Right atrium auricular region (tissue), 2 donors: Measurements from ENCODE around the gene CINP. TPM values are rescaled to one million over a fixed set of nuclear protein-coding genes. Genes with fewer than 3 reads are reported as not detected.

Experiments used
- DNase-seq: peaks from one replicate; pipeline ENCODE4 v3.0.0-alpha.2; 2019; ENCODE audit warnings: low spot score
- H3K27ac ChIP-seq, 2 donors: fragments of 200-600 bp; sonication (generic); 1 replicate in 1 of 2; 2 replicates in 1 of 2; pipeline ENCODE4 v1.5.1; 2016 to 2019
- H3K27me3 ChIP-seq, 2 donors: fragments of 200-600 bp; sonication (generic); one replicate each; pipeline versions ENCODE4 v1.5.1 to v1.6.0; 2017 to 2019
- H3K36me3 ChIP-seq: fragments of 200-600 bp; sonication (generic); one replicate; pipeline ENCODE4 v1.5.1; 2016
- H3K4me1 ChIP-seq, 2 donors: fragments of 200-600 bp; sonication (generic); one replicate each; pipeline versions ENCODE4 v1.5.1 to v1.6.0; 2017 to 2019
- H3K4me3 ChIP-seq, 2 donors: fragments of 200-600 bp; sonication (generic); 1 replicate in 1 of 2; 2 replicates in 1 of 2; pipeline ENCODE4 v1.5.1; 2017 to 2019; ENCODE audit warnings: mild to moderate bottlenecking in 1 of 2, moderate library complexity in 1 of 2
- H3K9me3 ChIP-seq, 2 donors: fragments of 200-600 bp; sonication (generic); one replicate each; pipeline ENCODE4 v1.5.1; 2019
- CTCF ChIP-seq, 2 donors: fragments of 200-600 bp; sonication (generic); IDR thresholded peaks; one replicate each; pipeline ENCODE4 v1.5.1; 2019; ENCODE audit warnings: antibody characterized with exemption in 2 of 2
- total RNA-seq, 2 donors: library from RNA; depleted of rRNA; stranded (reverse); fragments of >200 nt; gene quantifications; one replicate each; pipeline ENCODE4 v1.1.0, GENCODE V29; 2016

CINP gene
- total RNA-seq, 2 donors from 2014 or later = 25.0 to 31.3 TPM

GRCh38 chr14:102370305-102370809, 7.7 kb upstream of the CINP start:
- Histone ChIP-seq H3K4me1 (peaks cover 0 to 19% of the 10 kb centered on the region in 2 donors), H3K9me3 (no peaks in the 10 kb centered on the region), H3K27ac (peak overlapping the region; percentile 60 to 85), H3K4me3 (no peak overlapping the region), H3K36me3 (no peaks in the 10 kb centered on the region), H3K27me3 (no peaks in the 10 kb centered on the region)
- no peak for TF ChIP-seq CTCF (IDR thresholded peaks at IDR 0.05)
- DNase-seq = no peak

- no peaks in the 10 kb centered on the region for H3K27me3 ChIP-seq
Observed at GRCh38 chr14:102363182-102363943, 673 bp upstream of the CINP start.

GRCh38 chr14:102362084-102362483, 606 bp downstream of the CINP start:
- DNase-seq = no peak
- Histone ChIP-seq H3K4me1 (peaks cover 0 to 26% of the 10 kb centered on the region in 2 donors), H3K36me3 (peaks cover 12% of the 10 kb centered on the region), H3K27me3 (no peaks in the 10 kb centered on the region), H3K27ac (peak overlapping the region; percentile 96 to 97), H3K9me3 (no peaks in the 10 kb centered on the region), H3K4me3 (peak overlapping the region; percentile 83 to 98)
- TF ChIP-seq CTCF (IDR thresholded peaks at IDR 0.05) = no peak

More at GRCh38 chr14:102363182-102363943, 673 bp upstream of the CINP start:
- peak overlapping the region; percentile 96 to 97 for H3K27ac ChIP-seq
- H3K4me3 ChIP-seq = peak overlapping the region; percentile 83 to 98
- TF ChIP-seq CTCF (IDR thresholded peaks at IDR 0.05) = no peak
- no peaks in the 10 kb centered on the region for H3K36me3 ChIP-seq
- peaks cover 0 to 26% of the 10 kb centered on the region in 2 donors for H3K4me1 ChIP-seq
- peak; percentile 76 for DNase-seq
- no peaks in the 10 kb centered on the region for H3K9me3 ChIP-seq

GRCh38 chr14:102360388-102360787, 2.3 kb downstream of the CINP start:
- TF ChIP-seq CTCF (IDR thresholded peaks at IDR 0.05) = no peak
- H3K36me3 ChIP-seq = peaks cover 28% of the 10 kb centered on the region
- H3K4me1 ChIP-seq = peaks cover 0 to 26% of the 10 kb centered on the region in 2 donors

GRCh38 chr14:102359341-102359740, 3.3 kb downstream of the CINP start:
- no peak overlapping the region for H3K4me3 ChIP-seq
- no peak for DNase-seq
- peaks cover 38% of the 10 kb centered on the region for H3K36me3 ChIP-seq
- no peaks in the 10 kb centered on the region for H3K27me3 ChIP-seq
- no peak for TF ChIP-seq CTCF (IDR thresholded peaks at IDR 0.05)
- no peaks in the 10 kb centered on the region for H3K9me3 ChIP-seq
- H3K27ac ChIP-seq = no peak overlapping the region
- peaks cover 0 to 24% of the 10 kb centered on the region in 2 donors for H3K4me1 ChIP-seq

More at GRCh38 chr14:102360388-102360787, 2.3 kb downstream of the CINP start:
- Histone ChIP-seq H3K27me3 (no peaks in the 10 kb centered on the region), H3K4me3 (no peak overlapping the region), H3K9me3 (no peaks in the 10 kb centered on the region), H3K27ac (no peak overlapping the region)
- DNase-seq = no peak
